Esophagus squamous epithelium (tissue), 5 donors: Measurements from ENCODE around the gene ENPP7. TPM values are rescaled to one million over a fixed set of nuclear protein-coding genes. Genes with fewer than 3 reads are reported as not detected.

Source experiments
- DNase-seq: peaks from one replicate; lab custom pipeline; 2025; lab: John Stamatoyannopoulos, UW
- H3K27ac ChIP-seq, 4 donors: fragments of 200-600 bp; sonication (generic); one replicate each; pipeline ENCODE4 v1.5.1; 2016 to 2019; ENCODE audit warnings: mild to moderate bottlenecking in 1 of 4
- H3K27me3 ChIP-seq, 4 donors: fragments of 200-600 bp; sonication (generic); 1 replicate in 3 of 4; 2 replicates in 1 of 4; pipeline versions ENCODE4 v1.5.1 to v1.6.0; 2017 to 2021; ENCODE audit warnings: antibody characterized with exemption in 1 of 4
- H3K36me3 ChIP-seq, 3 donors: fragments of 200-600 bp; sonication (generic); one replicate each; pipeline ENCODE4 v1.5.1; 2016 to 2019
- H3K4me1 ChIP-seq, 3 donors: fragments of 200-600 bp; sonication (generic); one replicate each; pipeline ENCODE4 v1.5.1; 2017 to 2019
- H3K4me3 ChIP-seq, 4 donors: fragments of 200-600 bp; sonication (generic); 1 replicate in 3 of 4; 2 replicates in 1 of 4; pipeline ENCODE4 v1.5.1; 2016 to 2019; ENCODE audit warnings: mild to moderate bottlenecking in 2 of 4, moderate library complexity in 1 of 4
- H3K9me3 ChIP-seq, 3 donors: fragments of 200-600 bp; sonication (generic); one replicate each; pipeline ENCODE4 v1.5.1; 2016 to 2019
- POLR2A ChIP-seq, 4 donors: fragments of 450-650 bp; IDR thresholded peaks; one replicate each; pipeline ENCODE4 v1.6.1; 2017; ENCODE audit warnings: antibody characterized with exemption in 4 of 4, mild to moderate bottlenecking in 4 of 4, moderate library complexity in 3 of 4
- WGBS, 2 donors: methylation state at CpG; one replicate each; pipeline ENCODE4 v1.1.5; 2018; 5-methylcytosine and 5-hydroxymethylcytosine counted together
- intact Hi-C: fragments of 100-400 bp; cut with DNase I; formaldehyde crosslinking; loops from one replicate; pipeline ENCODE4 v1.15.0; 2022
- total RNA-seq, 4 donors: library from RNA; depleted of rRNA; stranded (reverse); fragments of >200 nt; gene quantifications; one replicate each; pipeline ENCODE4 v1.1.0, GENCODE V29; 2016
- TF ChIP-seq, protein P1 (sequence below), 6 experiments: fragments of 450-650 bp in 4 of 6; fragments of 200-600 bp in 2 of 6; sonication (generic) in 2 of 6; IDR thresholded peaks; one replicate each; pipeline ENCODE4 v1.5.1; 2016 to 2019; ENCODE audit warnings: antibody characterized with exemption in 6 of 6, mild to moderate bottlenecking in 4 of 6, moderate library complexity in 4 of 6
- donor health status: DM: yes; HTN: yes; CAD: no.

Gene ENPP7
- total RNA-seq, 4 donors from 2014 or later: not detected

DNA sequence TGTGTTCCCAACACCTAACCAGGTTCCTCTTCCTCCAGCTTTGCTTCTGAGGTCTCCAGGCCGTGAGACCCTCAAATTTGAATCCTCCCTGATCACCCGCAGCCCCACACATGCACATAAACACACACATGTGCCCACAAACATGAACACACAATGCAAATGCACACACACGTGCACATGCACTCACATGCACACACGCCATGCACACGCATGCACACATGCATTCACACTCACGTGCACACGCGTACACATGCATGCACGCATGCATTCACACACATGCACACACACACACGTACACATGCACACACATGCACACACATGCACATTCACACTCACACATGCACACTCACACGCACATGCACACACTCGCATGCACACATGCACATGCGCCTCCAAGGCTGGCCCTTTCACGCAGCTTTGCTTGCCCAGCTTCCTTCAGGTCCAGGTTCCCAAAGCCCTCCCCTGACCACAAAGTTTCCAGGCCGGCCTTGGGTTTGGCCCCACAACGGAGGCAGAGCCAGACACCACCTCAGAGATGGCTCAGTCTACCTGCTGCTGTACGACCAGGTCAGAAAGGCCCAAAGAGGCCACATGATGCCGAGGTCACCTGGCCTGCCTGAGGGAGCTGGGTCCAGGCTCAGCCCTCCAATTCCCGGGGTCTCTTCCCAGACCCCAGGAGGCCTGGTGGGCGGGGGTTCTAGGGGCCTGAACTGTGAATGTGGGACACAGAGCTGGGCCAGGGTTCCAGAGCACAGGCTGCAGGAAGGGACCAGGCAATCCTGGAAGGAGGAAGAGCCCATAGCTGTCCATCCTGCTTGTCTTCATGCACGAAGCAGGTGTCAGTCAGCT lies 39.5 kb upstream of the ENPP7 start:
- 69 to 78% methylated on average over 12 to 17 of the region's 21 CpGs for WGBS, 2 donors
- TF ChIP-seq, protein P1, sequence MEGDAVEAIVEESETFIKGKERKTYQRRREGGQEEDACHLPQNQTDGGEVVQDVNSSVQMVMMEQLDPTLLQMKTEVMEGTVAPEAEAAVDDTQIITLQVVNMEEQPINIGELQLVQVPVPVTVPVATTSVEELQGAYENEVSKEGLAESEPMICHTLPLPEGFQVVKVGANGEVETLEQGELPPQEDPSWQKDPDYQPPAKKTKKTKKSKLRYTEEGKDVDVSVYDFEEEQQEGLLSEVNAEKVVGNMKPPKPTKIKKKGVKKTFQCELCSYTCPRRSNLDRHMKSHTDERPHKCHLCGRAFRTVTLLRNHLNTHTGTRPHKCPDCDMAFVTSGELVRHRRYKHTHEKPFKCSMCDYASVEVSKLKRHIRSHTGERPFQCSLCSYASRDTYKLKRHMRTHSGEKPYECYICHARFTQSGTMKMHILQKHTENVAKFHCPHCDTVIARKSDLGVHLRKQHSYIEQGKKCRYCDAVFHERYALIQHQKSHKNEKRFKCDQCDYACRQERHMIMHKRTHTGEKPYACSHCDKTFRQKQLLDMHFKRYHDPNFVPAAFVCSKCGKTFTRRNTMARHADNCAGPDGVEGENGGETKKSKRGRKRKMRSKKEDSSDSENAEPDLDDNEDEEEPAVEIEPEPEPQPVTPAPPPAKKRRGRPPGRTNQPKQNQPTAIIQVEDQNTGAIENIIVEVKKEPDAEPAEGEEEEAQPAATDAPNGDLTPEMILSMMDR (IDR thresholded peaks at IDR 0.05): no peak
- no peak for TF ChIP-seq POLR2A (IDR thresholded peaks at IDR 0.05)
- intact Hi-C loops: no loop called here
- Histone ChIP-seq H3K4me1 (peaks cover 0 to 28% (median 18%) of the 10 kb centered on the region in 3 donors), H3K9me3 (no peaks in the 10 kb centered on the region), H3K4me3 (no peak overlapping the region), H3K36me3 (no peaks in the 10 kb centered on the region), H3K27ac (peak overlapping the region in 1 of 4 donors; percentile 1), H3K27me3 (peaks cover 0 to 22% (median 0%) of the 10 kb centered on the region in 4 donors)
- DNase-seq: no peak

DNA sequence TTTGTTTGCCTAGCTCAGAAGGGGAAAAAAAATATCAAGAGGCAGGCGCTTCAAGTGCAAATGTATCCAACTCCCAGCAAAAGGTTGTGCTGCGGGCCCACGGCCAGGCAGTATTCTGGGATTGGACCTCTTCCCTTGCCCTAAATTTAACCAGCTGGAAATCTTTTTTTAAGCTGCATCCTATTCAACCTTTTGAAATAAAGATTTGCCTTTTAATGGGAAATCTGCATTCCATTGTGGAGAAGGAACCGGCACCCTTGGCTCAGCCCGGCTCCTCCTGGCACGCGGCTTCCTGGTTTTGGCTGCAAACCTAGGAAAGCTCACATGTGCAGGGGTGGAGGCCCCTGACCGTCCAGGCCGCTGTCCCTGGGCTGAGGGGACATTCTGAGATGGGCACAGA lies 38.8 kb upstream of the ENPP7 start:
- peaks cover 0 to 35% (median 22%) of the 10 kb centered on the region in 3 donors for H3K4me1 ChIP-seq
- H3K27me3 ChIP-seq: peaks cover 0 to 22% (median 0%) of the 10 kb centered on the region in 4 donors
- TF ChIP-seq, protein P1 (IDR thresholded peaks at IDR 0.05): no peak
- TF ChIP-seq POLR2A (IDR thresholded peaks at IDR 0.05): no peak
- H3K4me3 ChIP-seq: no peak overlapping the region
- peak overlapping the region in 1 of 4 donors; percentile 1 for H3K27ac ChIP-seq
- H3K9me3 ChIP-seq: no peaks in the 10 kb centered on the region
- no peak for DNase-seq
- WGBS, 2 donors: 5 to 25% methylated on average over 3 to 9 of the region's 9 CpGs
- intact Hi-C loops: no loop called here
- H3K36me3 ChIP-seq: no peaks in the 10 kb centered on the region

DNA sequence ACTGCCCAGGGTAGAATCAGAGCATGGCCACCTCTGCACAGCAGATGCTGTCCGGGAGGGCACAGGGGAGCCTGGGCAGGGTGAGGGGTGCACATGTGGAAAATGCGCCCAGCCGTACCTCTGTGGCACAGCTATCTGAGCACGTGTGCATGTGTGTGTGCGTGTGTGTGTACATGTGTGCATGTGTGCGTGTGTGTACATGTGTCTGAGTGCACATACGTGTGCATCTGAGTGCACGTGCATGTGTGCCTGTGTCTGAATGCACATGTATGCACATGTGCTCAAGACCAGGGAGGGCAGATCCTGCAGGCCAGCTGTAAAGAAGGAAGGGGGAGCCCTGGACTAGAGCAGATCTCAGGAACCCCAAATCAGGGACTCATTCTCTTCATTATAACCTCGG lies 37.3 kb upstream of the ENPP7 start:
- TF ChIP-seq, protein P1 (IDR thresholded peaks at IDR 0.05): no peak
- no peak for TF ChIP-seq POLR2A (IDR thresholded peaks at IDR 0.05)
- intact Hi-C loops: no loop called here
- DNase-seq: no peak
- H3K27ac ChIP-seq: no peak overlapping the region
- peaks cover 0 to 35% (median 22%) of the 10 kb centered on the region in 3 donors for H3K4me1 ChIP-seq
- no peaks in the 10 kb centered on the region for H3K9me3 ChIP-seq
- no peak overlapping the region for H3K4me3 ChIP-seq
- WGBS, 2 donors: 76 to 88% methylated on average over 6 to 9 of the region's 9 CpGs
- no peaks in the 10 kb centered on the region for H3K36me3 ChIP-seq
- H3K27me3 ChIP-seq: peaks cover 0 to 31% (median 0%) of the 10 kb centered on the region in 4 donors

DNA sequence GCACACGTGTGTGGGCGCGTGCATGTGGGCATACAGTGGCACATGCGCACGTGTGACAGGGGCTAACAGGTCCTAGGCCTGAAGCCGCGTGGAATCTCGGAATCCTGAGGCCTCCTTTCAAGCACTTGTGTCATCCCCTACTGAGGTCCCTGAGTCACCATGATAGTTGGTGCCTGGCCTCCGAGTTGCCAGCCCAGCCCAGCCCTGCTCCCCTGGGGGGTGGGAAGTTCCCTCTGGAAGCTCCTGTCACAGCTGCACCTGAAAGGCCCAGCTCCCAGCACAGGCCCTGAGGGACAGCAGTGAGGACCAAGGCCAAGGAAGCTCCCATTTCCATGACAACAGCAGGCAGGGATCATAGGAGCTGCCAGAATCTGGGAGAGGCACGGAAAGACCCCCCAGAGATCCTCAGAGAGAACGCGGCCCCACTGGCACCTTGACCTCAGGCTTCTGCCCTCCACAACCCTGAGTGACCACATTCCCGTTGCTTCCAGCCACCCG lies 35.4 kb upstream of the ENPP7 start:
- intact Hi-C loops: no loop called here
- Histone ChIP-seq H3K27me3 (peaks cover 0 to 40% (median 0%) of the 10 kb centered on the region in 4 donors), H3K4me3 (no peak overlapping the region), H3K27ac (peak overlapping the region in 1 of 4 donors; percentile 54), H3K4me1 (peaks cover 0 to 35% (median 22%) of the 10 kb centered on the region in 3 donors), H3K36me3 (no peaks in the 10 kb centered on the region), H3K9me3 (no peaks in the 10 kb centered on the region)
- TF ChIP-seq, protein P1 (IDR thresholded peaks at IDR 0.05): no peak
- no peak for TF ChIP-seq POLR2A (IDR thresholded peaks at IDR 0.05)
- no peak for DNase-seq
- WGBS, 2 donors: 72% methylated on average over 9 of the region's 14 CpGs; no CpG with 5 or more reads in 1 of the 2 donors
